ENCODE measurements around the gene TPBG.

GRCh38 chr6:82329766-82330165 lies 33.9 kb upstream of the TPBG start:
- TF ChIP-seq ZNF138 (tag by site-specific recombination; IDR thresholded peaks at IDR 0.05; ENCODE audit: borderline replicate concordance) = no peak
- no peak for TF ChIP-seq CTCF (tag by site-specific recombination; IDR thresholded peaks at IDR 0.05)
- no peak for TF ChIP-seq ZNF560 (tag by site-specific recombination; IDR thresholded peaks at IDR 0.05; ENCODE audit: borderline replicate concordance)
- TF ChIP-seq ZNF274 (IDR thresholded peaks at IDR 0.05; ENCODE audit: low read length) = no peak
- TF ChIP-seq ZNF274 (tag by site-specific recombination; IDR thresholded peaks at IDR 0.05; ENCODE audit: borderline replicate concordance) = no peak
- TF ChIP-seq ZNF501 (tag by site-specific recombination; IDR thresholded peaks at IDR 0.05) = no peak
- TF ChIP-seq ZNF449 (tag by site-specific recombination; IDR thresholded peaks at IDR 0.05) = no peak
- no peak for TF ChIP-seq SETDB1 (IDR thresholded peaks at IDR 0.05; ENCODE audit: insufficient read length, low read length)
- TF ChIP-seq ZNF580 (tag by site-specific recombination; IDR thresholded peaks at IDR 0.05) = no peak
- TF ChIP-seq ZNF239 (tag by site-specific recombination; IDR thresholded peaks at IDR 0.05) = no peak
- TF ChIP-seq REST (tag by site-specific recombination; IDR thresholded peaks at IDR 0.05) = no peak
- no peak for TF ChIP-seq PRDM6 (tag by site-specific recombination; IDR thresholded peaks at IDR 0.05)

All from HEK293 (cell line).